SU-DHL-6 (cell line): ENCODE results near the gene ORAI3.
A peak's percentile ranks its signal among the peaks of the same experiment; 100 is the strongest.

Experiments
- H2AFZ ChIP-seq: fragments of 200-600 bp; sonication (generic); 2 replicates; pipeline ENCODE4 v1.6.1; 2014; ENCODE audit warnings: low read depth, mild to moderate bottlenecking, moderate library complexity, mixed read lengths, antibody characterized with exemption, low read length; ENCODE audit not compliant: severe bottlenecking
- H3F3A ChIP-seq: fragments of 200-600 bp; shearing (Covaris generic); 2 replicates; pipeline ENCODE4 v1.6.0; 2016; ENCODE audit warnings: antibody characterized with exemption, mild to moderate bottlenecking; ENCODE audit not compliant: insufficient read depth
- H3K27ac ChIP-seq: fragments of 200-600 bp; sonication (generic); 2 replicates; pipeline ENCODE4 v1.5.1; 2016; ENCODE audit warnings: low read depth, mild to moderate bottlenecking, low read length, moderate library complexity, mixed read lengths
- H3K27me3 ChIP-seq: fragments of 200-600 bp; sonication (generic), shearing (Covaris generic); 2 replicates; pipeline ENCODE4 v1.6.0; 2014; ENCODE audit warnings: mild to moderate bottlenecking, low read length
- H3K36me3 ChIP-seq: fragments of 200-600 bp; sonication (generic); 2 replicates; pipeline ENCODE4 v1.6.1; 2014; ENCODE audit warnings: mild to moderate bottlenecking, low read length, mixed read lengths
- H3K4me2 ChIP-seq: fragments of 300-600, 200-600 bp; shearing (Covaris generic), sonication (generic); 2 replicates; pipeline ENCODE4 v1.6.0; 2014; ENCODE audit warnings: low read length, low read depth, mild to moderate bottlenecking; ENCODE audit not compliant: poor library complexity, severe bottlenecking
- H3K4me3 ChIP-seq: fragments of 200-600 bp; sonication (generic); 2 replicates; pipeline ENCODE4 v1.5.1; 2014; ENCODE audit warnings: antibody characterized with exemption, low read length, mild to moderate bottlenecking, mixed read lengths; ENCODE audit not compliant: insufficient read depth, poor library complexity, severe bottlenecking
- H3K79me2 ChIP-seq: fragments of 200-600 bp; sonication (generic); 2 replicates; pipeline ENCODE4 v1.6.1; 2014; ENCODE audit warnings: mild to moderate bottlenecking, low read length, moderate library complexity; ENCODE audit not compliant: insufficient read depth
- H3K9ac ChIP-seq: fragments of 200-600 bp; sonication (generic); 2 replicates; pipeline ENCODE4 v1.7.0; 2014; ENCODE audit warnings: mild to moderate bottlenecking, low read length
- H3K9me2 ChIP-seq: fragments of 200-600 bp; sonication (generic); replicated peaks from 2 replicates; pipeline ENCODE4 v1.6.1; 2014; ENCODE audit warnings: low read length; ENCODE audit not compliant: insufficient read depth
- H3K9me3 ChIP-seq: fragments of 200-600 bp; sonication (generic); 2 replicates; pipeline ENCODE4 v1.6.1; 2014; ENCODE audit warnings: low read length, mixed read lengths; ENCODE audit not compliant: insufficient read depth
- H4K20me1 ChIP-seq: fragments of 200-600 bp; sonication (generic); 2 replicates; pipeline ENCODE4 v1.6.1; 2014; ENCODE audit warnings: low read depth, mild to moderate bottlenecking, antibody characterized with exemption, low read length, moderate library complexity, mixed read lengths
- CTCF ChIP-seq: fragments of 200-600 bp; sonication (generic); IDR thresholded peaks from one replicate; pipeline ENCODE4 v1.5.1; 2017; ENCODE audit warnings: antibody characterized with exemption, mild to moderate bottlenecking, low read length, moderate library complexity; ENCODE audit not compliant: insufficient read depth, poor library complexity, severe bottlenecking
- EZH2phosphoT487 ChIP-seq: fragments of 200-600 bp; sonication (generic), shearing (Covaris generic); conservative IDR thresholded peaks from 2 replicates; pipeline ENCODE4 v1.6.1; 2018; ENCODE audit warnings: mild to moderate bottlenecking, antibody characterized with exemption, low read length, moderate library complexity, mixed read lengths

Gene ORAI3

GRCh38 chr16:30972872-30973271, 24.0 kb downstream of the ORAI3 start:
- Histone ChIP-seq H3K4me3 (no peak overlapping the region), H3F3A (no peaks in the 10 kb centered on the region), H3K4me2 (no peak overlapping the region), H3K9ac (no peak overlapping the region), H3K79me2 (no peaks in the 10 kb centered on the region), H3K27me3 (no peaks in the 10 kb centered on the region), H3K9me3 (no peaks in the 10 kb centered on the region), H2AFZ (no peak overlapping the region), H3K9me2 (no peaks in the 10 kb centered on the region), H3K27ac (no peak overlapping the region), H4K20me1 (no peaks in the 10 kb centered on the region), H3K36me3 (0 out of 2 replicates have a peak, but pooled peaks cover 2% of the 10 kb centered on the region)
- TF ChIP-seq CTCF (no peak), EZH2phosphoT487 (no peak)

- Histone ChIP-seq H3K4me2 (no peak overlapping the region), H4K20me1 (no peaks in the 10 kb centered on the region), H3F3A (no peaks in the 10 kb centered on the region), H3K79me2 (no peaks in the 10 kb centered on the region), H3K27me3 (no peaks in the 10 kb centered on the region), H3K9me3 (no peaks in the 10 kb centered on the region), H3K4me3 (no peak overlapping the region), H2AFZ (no peak overlapping the region), H3K27ac (no peak overlapping the region), H3K36me3 (0 out of 2 replicates have a peak, but pooled peaks cover 2% of the 10 kb centered on the region), H3K9me2 (no peaks in the 10 kb centered on the region), H3K9ac (no peak overlapping the region)
- TF ChIP-seq CTCF (no peak), EZH2phosphoT487 (no peak)
Measured at GRCh38 chr16:30974348-30974747, 25.5 kb downstream of the ORAI3 start.

GRCh38 chr16:30976486-30976885, 27.6 kb downstream of the ORAI3 start:
- Histone ChIP-seq H4K20me1 (no peaks in the 10 kb centered on the region), H3K9me3 (no peaks in the 10 kb centered on the region), H3K4me2 (no peak overlapping the region), H3K79me2 (no peaks in the 10 kb centered on the region), H3K9me2 (no peaks in the 10 kb centered on the region), H2AFZ (no peak overlapping the region), H3K36me3 (no peaks in the 10 kb centered on the region), H3K27ac (no peak overlapping the region), H3K4me3 (no peak overlapping the region), H3K27me3 (no peaks in the 10 kb centered on the region), H3K9ac (no peak overlapping the region), H3F3A (no peaks in the 10 kb centered on the region)
- TF ChIP-seq CTCF (no peak), EZH2phosphoT487 (no peak)

- Histone ChIP-seq H3K27me3 (no peaks in the 10 kb centered on the region), H3K79me2 (no peaks in the 10 kb centered on the region), H3K9me2 (no peaks in the 10 kb centered on the region), H3K4me3 (no peak overlapping the region), H3K9ac (no peak overlapping the region), H3K9me3 (no peaks in the 10 kb centered on the region), H3K4me2 (no peak overlapping the region), H3K36me3 (no peaks in the 10 kb centered on the region), H2AFZ (no peak overlapping the region), H3K27ac (no peak overlapping the region), H4K20me1 (no peaks in the 10 kb centered on the region), H3F3A (no peaks in the 10 kb centered on the region)
- TF ChIP-seq CTCF (peak; percentile 32), EZH2phosphoT487 (no peak)
Measured at GRCh38 chr16:30977502-30977901, 28.6 kb downstream of the ORAI3 start.
